Lung (tissue), 12 donors: ENCODE data around the gene EXOC2. TPM values are rescaled to one million over a fixed set of nuclear protein-coding genes. Genes with fewer than 3 reads are reported as not detected.
A peak's percentile ranks its signal among the peaks of the same experiment; 100 is the strongest.

Experiments
- ATAC-seq: fragments of 200-7000 bp; cut with Tn5 transposase; one replicate; pipeline ENCODE4 v1.9.1; 2020; ENCODE audit warnings: moderate number of reproducible peaks; ENCODE audit not compliant: insufficient read depth, low FRiP score
- DNase-seq, 3 donors: peaks; one replicate each; pipeline ENCODE4 v3.0.0-alpha.2; 2013 to 2017
- H3K27ac ChIP-seq, 2 donors: one replicate each; pipeline ENCODE4 v1.5.1; 2013; ENCODE audit warnings: mild to moderate bottlenecking in 2 of 2, moderate library complexity in 2 of 2, control low read depth in 1 of 2, inconsistent platforms in 1 of 2, low read depth in 1 of 2, low read length in 1 of 2
- H3K27me3 ChIP-seq, 3 donors: one replicate each; pipeline ENCODE4 v1.5.1; 2013; ENCODE audit warnings: low read length in 2 of 3; ENCODE audit not compliant: control insufficient read depth in 3 of 3, insufficient read depth in 3 of 3
- H3K36me3 ChIP-seq, 4 donors: one replicate each; pipeline ENCODE4 v1.5.1; 2013; ENCODE audit warnings: low read length in 4 of 4, mild to moderate bottlenecking in 1 of 4, moderate library complexity in 1 of 4; ENCODE audit not compliant: control insufficient read depth in 4 of 4, insufficient read depth in 4 of 4
- H3K4me1 ChIP-seq, 5 donors: one replicate each; pipeline ENCODE4 v1.5.1; 2013; ENCODE audit warnings: low read length in 5 of 5, mild to moderate bottlenecking in 2 of 5, moderate library complexity in 1 of 5; ENCODE audit not compliant: control insufficient read depth in 5 of 5, insufficient read depth in 5 of 5
- H3K4me3 ChIP-seq: one replicate; pipeline ENCODE4 v1.5.1; 2013; ENCODE audit warnings: mild to moderate bottlenecking, control low read depth, moderate library complexity
- H3K9ac ChIP-seq, 2 donors: one replicate each; pipeline ENCODE4 v1.5.1; 2013; ENCODE audit warnings: low read length in 2 of 2, control low read depth in 1 of 2; ENCODE audit not compliant: insufficient read depth in 1 of 2
- H3K9me3 ChIP-seq, 4 donors: one replicate each; pipeline ENCODE4 v1.5.1; 2013; ENCODE audit warnings: low read length in 3 of 4, mild to moderate bottlenecking in 1 of 4, moderate library complexity in 1 of 4; ENCODE audit not compliant: control insufficient read depth in 4 of 4, insufficient read depth in 3 of 4
- WGBS, 2 donors: extraction: QIAGEN DNeasy Blood & Tissue Kit; methylation state at CpG; one replicate each; pipeline ENCODE4 v1.1.7; 2013; 5-methylcytosine and 5-hydroxymethylcytosine counted together
- polyA plus RNA-seq, 2 donors: library from polyadenylated mRNA; stranded (reverse); fragments of 200-250 nt; gene quantifications; one replicate each; pipeline ENCODE4 v1.2.1, GENCODE V29; 2013
- total RNA-seq, 2 donors: library from RNA; depleted of rRNA in 1 of 2; stranded (reverse); fragments of >200 nt in 1 of 2; gene quantifications; one replicate each; pipeline ENCODE4 v1.2.1, GENCODE V29; 2014 to 2021
- TF ChIP-seq, protein P1 (sequence below): IDR thresholded peaks from 2 replicates; pipeline ENCODE4 v1.5.1; 2012; ENCODE audit warnings: mild to moderate bottlenecking; ENCODE audit errors: control extremely low read depth, extremely low read depth
- donor health status: control.
- donor health status: control.
- donor health status: Bipolar disorder and iron deficiency.
- donor health status: healthy.
- donor health status: DM: yes; HTN: yes; CAD: no.

The EXOC2 gene
- total and polyA plus RNA-seq, 4 donors = 6.3 to 33.0 (median 12.8) TPM

DNA sequence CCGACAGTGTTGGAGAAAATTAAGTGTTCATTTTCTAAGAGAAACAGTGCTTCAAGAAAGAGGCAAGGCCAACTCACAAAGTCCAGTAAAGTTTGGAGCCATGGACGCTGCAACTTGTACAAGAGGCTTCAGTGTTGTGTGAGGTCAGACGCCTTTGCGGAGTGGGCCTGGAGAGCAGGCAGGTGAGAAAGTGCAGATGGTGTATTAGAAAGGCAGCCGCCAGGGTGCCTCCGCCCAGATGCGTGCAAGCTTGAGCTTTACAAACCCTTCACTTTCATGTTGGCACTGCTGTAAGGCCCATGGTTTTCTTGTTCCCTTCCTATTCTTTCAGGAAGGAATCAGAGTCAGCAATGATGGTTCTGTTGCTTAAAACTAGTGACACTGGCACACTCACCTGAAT, 25.4 kb upstream of the EXOC2 start:
- Histone ChIP-seq H3K27ac (no peak overlapping the region), H3K9ac (no peak overlapping the region), H3K36me3 (no peaks in the 10 kb centered on the region), H3K4me1 (peaks cover 0 to 18% (median 3%) of the 10 kb centered on the region in 5 donors), H3K9me3 (peaks cover 0 to 2% (median under 1%) of the 10 kb centered on the region in 4 donors), H3K27me3 (no peaks in the 10 kb centered on the region), H3K4me3 (no peak overlapping the region)
- ATAC-seq (no peak), DNase-seq (no peak)
- WGBS, 2 donors = 94 to 95% methylated on average over 7 of the region's 7 CpGs
- TF ChIP-seq, protein P1, sequence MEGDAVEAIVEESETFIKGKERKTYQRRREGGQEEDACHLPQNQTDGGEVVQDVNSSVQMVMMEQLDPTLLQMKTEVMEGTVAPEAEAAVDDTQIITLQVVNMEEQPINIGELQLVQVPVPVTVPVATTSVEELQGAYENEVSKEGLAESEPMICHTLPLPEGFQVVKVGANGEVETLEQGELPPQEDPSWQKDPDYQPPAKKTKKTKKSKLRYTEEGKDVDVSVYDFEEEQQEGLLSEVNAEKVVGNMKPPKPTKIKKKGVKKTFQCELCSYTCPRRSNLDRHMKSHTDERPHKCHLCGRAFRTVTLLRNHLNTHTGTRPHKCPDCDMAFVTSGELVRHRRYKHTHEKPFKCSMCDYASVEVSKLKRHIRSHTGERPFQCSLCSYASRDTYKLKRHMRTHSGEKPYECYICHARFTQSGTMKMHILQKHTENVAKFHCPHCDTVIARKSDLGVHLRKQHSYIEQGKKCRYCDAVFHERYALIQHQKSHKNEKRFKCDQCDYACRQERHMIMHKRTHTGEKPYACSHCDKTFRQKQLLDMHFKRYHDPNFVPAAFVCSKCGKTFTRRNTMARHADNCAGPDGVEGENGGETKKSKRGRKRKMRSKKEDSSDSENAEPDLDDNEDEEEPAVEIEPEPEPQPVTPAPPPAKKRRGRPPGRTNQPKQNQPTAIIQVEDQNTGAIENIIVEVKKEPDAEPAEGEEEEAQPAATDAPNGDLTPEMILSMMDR = no peak

DNA sequence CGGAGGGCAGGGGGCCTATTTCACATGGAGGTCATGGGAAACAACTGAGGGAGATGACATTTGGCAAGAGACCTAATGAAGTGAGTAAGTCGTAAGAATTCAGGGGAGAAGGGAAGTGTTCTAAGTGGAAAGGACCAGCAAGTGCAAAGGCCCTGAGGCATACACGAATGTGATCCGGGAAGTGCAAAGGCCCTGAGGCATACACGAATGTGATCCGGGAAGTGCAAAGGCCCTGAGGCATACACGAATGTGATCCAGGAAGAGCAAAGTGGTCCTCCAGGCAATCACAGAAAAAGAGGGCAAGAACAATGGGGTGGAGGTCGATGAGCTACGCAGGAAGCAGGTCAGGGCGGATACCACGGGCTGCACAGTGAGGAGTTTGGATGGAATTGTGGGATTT, 24.2 kb upstream of the EXOC2 start:
- DNase-seq = no peak
- Histone ChIP-seq H3K27me3 (no peaks in the 10 kb centered on the region), H3K4me3 (no peak overlapping the region), H3K9me3 (peaks cover 0 to 2% (median under 1%) of the 10 kb centered on the region in 4 donors), H3K4me1 (peaks cover 0 to 13% (median 3%) of the 10 kb centered on the region in 5 donors), H3K27ac (no peak overlapping the region), H3K36me3 (no peaks in the 10 kb centered on the region), H3K9ac (no peak overlapping the region)
- TF ChIP-seq, protein P1 = no peak
- 95 to 96% methylated on average over 11 of the region's 11 CpGs for WGBS, 2 donors
- ATAC-seq = no peak

DNA sequence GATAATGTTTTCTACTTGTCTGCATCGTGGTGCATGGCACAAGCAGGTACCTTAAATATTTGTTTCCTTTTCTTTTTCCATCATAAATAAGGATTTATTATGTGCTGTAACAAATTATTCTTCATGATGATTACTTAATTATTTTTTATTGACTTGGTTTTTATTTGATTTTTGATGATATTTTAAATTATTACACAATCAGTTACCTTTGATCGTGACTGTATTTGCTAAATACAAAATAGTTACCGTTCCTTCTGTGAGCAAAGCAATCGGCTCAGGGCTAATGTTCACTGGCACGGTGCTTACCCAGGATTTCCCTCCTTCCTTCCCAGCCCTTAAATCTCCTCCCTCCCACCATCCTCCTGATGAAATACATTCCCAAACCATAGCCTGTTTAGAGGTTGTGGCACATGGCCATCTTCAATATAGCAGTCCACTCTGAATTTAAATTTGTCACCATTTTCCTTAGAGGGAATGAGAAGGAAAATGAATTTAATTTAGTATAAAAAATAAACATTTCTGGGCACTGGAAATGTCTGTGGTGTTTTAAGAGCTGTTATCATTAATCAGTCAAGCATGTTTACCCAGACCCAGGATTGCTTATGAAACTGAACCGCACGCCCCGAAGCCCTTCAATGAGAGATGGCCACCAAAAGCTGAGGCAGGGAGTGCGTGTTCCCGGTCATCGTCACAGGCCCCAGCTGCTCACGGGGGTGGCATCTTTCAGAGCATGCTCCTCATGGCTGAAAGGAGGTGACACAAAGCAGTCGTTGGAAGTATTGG, 23.0 kb upstream of the EXOC2 start:
- H3K9ac ChIP-seq = no peak overlapping the region
- ATAC-seq (no peak), DNase-seq (peak; percentile 73 to 84 (median 75))

More for the DNA sequence above, 23.0 kb upstream of the EXOC2 start:
- TF ChIP-seq, protein P1 = no peak
- 41 to 71% methylated on average over 13 of the region's 13 CpGs for WGBS, 2 donors
- no peak overlapping the region for H3K27ac ChIP-seq
- no peaks in the 10 kb centered on the region for H3K36me3 ChIP-seq
- peaks cover 0 to 19% (median 3%) of the 10 kb centered on the region in 5 donors for H3K4me1 ChIP-seq
- H3K9me3 ChIP-seq = peaks cover 0 to 2% (median 0%) of the 10 kb centered on the region in 4 donors
- H3K4me3 ChIP-seq = no peak overlapping the region
- H3K27me3 ChIP-seq = no peaks in the 10 kb centered on the region
